CD14-positive monocyte (primary cell): ENCODE data around the gene KCTD18. TPM values are rescaled to one million over a fixed set of nuclear protein-coding genes. Genes with fewer than 3 reads are reported as not detected.

ENCODE experiments used
- DNase-seq, 3 donors: peaks; one replicate each; pipeline ENCODE4 v3.0.0-alpha.2; 2011 to 2022
- H2AFZ ChIP-seq: 2 replicates; pipeline ENCODE4 v1.6.0; 2012; ENCODE audit warnings: mild to moderate bottlenecking, low read depth, low read length, inconsistent platforms; ENCODE audit not compliant: insufficient read depth, poor library complexity, severe bottlenecking
- H3K27ac ChIP-seq, 2 donors: 1 replicate in 1 of 2; 2 replicates in 1 of 2; pipeline ENCODE4 v1.5.1; 2012 to 2013; ENCODE audit warnings: low read length in 2 of 2, control low read depth in 1 of 2, inconsistent platforms in 1 of 2, low read depth in 1 of 2, mild to moderate bottlenecking in 1 of 2
- H3K27me3 ChIP-seq, 2 donors: one replicate each; pipeline versions ENCODE4 v1.6.0 to v1.6.1; 2011 to 2013; ENCODE audit warnings: low read length in 2 of 2; ENCODE audit not compliant: control insufficient read depth in 2 of 2, insufficient read depth in 2 of 2
- H3K36me3 ChIP-seq, 2 donors: replicated peaks in 1 of 2; 1 replicate in 1 of 2; 2 replicates in 1 of 2; pipeline versions ENCODE4 v1.5.1 to v1.6.1; 2012 to 2013; ENCODE audit warnings: low read length in 2 of 2, control low read depth in 1 of 2, inconsistent platforms in 1 of 2, mild to moderate bottlenecking in 1 of 2; ENCODE audit not compliant: insufficient read depth in 2 of 2, control insufficient read depth in 1 of 2
- H3K4me1 ChIP-seq, 2 donors: 1 replicate in 1 of 2; 2 replicates in 1 of 2; pipeline versions ENCODE4 v1.5.1 to v1.6.1; 2012 to 2013; ENCODE audit warnings: low read length in 2 of 2, control low read depth in 1 of 2, inconsistent platforms in 1 of 2, mild to moderate bottlenecking in 1 of 2, moderate library complexity in 1 of 2; ENCODE audit not compliant: insufficient read depth in 2 of 2, control insufficient read depth in 1 of 2
- H3K4me2 ChIP-seq: replicated peaks from 2 replicates; pipeline ENCODE3; 2012; ENCODE audit warnings: low read length, moderate library complexity, mild to moderate bottlenecking; ENCODE audit not compliant: poor library complexity, severe bottlenecking; ENCODE audit errors: extremely low read depth
- H3K4me3 ChIP-seq, 3 experiments: fragments of 200-600 bp in 1 of 3; sonication (generic) in 1 of 3; replicated peaks in 1 of 3; 1 replicate in 2 of 3; 2 replicates in 1 of 3; pipeline ENCODE4 v1.5.1; 2011 to 2013; ENCODE audit warnings: low read length in 3 of 3, mild to moderate bottlenecking in 3 of 3, control low read depth in 2 of 3, low read depth in 2 of 3, inconsistent platforms in 1 of 3, moderate library complexity in 1 of 3
- H3K79me2 ChIP-seq: 2 replicates; pipeline ENCODE4 v1.6.0; 2012; ENCODE audit warnings: mild to moderate bottlenecking, control low read depth, inconsistent platforms, low read length, moderate library complexity; ENCODE audit not compliant: insufficient read depth
- H3K9ac ChIP-seq: 2 replicates; pipeline ENCODE4 v1.6.0; 2017; ENCODE audit warnings: low read length, mild to moderate bottlenecking; ENCODE audit not compliant: insufficient read depth, poor library complexity, severe bottlenecking
- H3K9me3 ChIP-seq, 2 donors: replicated peaks in 1 of 2; 1 replicate in 1 of 2; 2 replicates in 1 of 2; pipeline versions ENCODE4 v1.5.1 to v1.6.1; 2012 to 2013; ENCODE audit warnings: low read length in 2 of 2, control low read depth in 1 of 2; ENCODE audit not compliant: control insufficient read depth in 1 of 2, insufficient read depth in 1 of 2
- H4K20me1 ChIP-seq: 2 replicates; pipeline ENCODE4 v1.6.0; 2012; ENCODE audit warnings: mild to moderate bottlenecking, low read length, control low read depth, moderate library complexity; ENCODE audit not compliant: insufficient read depth
- H3K27ac Mint-ChIP-seq, 7 donors: one replicate each; pipeline ENCODE4 v1.8.0; 2020; ENCODE audit warnings: mild to moderate bottlenecking in 7 of 7, mixed read lengths in 7 of 7, moderate library complexity in 6 of 7, inconsistent platforms in 2 of 7
- H3K27me3 Mint-ChIP-seq, 3 donors: one replicate each; pipeline ENCODE4 v1.8.0; 2021 to 2022; ENCODE audit warnings: low read depth in 3 of 3, mild to moderate bottlenecking in 3 of 3, mixed read lengths in 3 of 3, moderate library complexity in 3 of 3, inconsistent platforms in 1 of 3
- H3K36me3 Mint-ChIP-seq, 2 donors: one replicate each; pipeline ENCODE4 v1.8.0; 2020; ENCODE audit warnings: mixed read lengths in 2 of 2, inconsistent platforms in 1 of 2, mild to moderate bottlenecking in 1 of 2
- H3K4me1 Mint-ChIP-seq: one replicate; pipeline ENCODE4 v1.8.0; 2020; ENCODE audit warnings: mild to moderate bottlenecking, mixed read lengths
- H3K4me3 Mint-ChIP-seq, 2 donors: one replicate each; pipeline ENCODE4 v1.8.0; 2020; ENCODE audit warnings: mild to moderate bottlenecking in 2 of 2, mixed read lengths in 2 of 2, moderate library complexity in 1 of 2
- H3K9me3 Mint-ChIP-seq, 7 donors: one replicate each; pipeline ENCODE4 v1.8.0; 2020 to 2022; ENCODE audit warnings: mixed read lengths in 7 of 7, mild to moderate bottlenecking in 6 of 7, moderate library complexity in 6 of 7, inconsistent platforms in 2 of 7
- CTCF ChIP-seq: fragments of 200-600 bp; IDR thresholded peaks from one replicate; pipeline ENCODE4 v1.8.0; 2022; ENCODE audit warnings: antibody characterized with exemption, mild to moderate bottlenecking
- WGBS: methylation state at CpG from one replicate; pipeline ENCODE4 v1.1.5; 2013; ENCODE audit warnings: missing lambda C conversion rate; ENCODE audit not compliant: insufficient coverage; 5-methylcytosine and 5-hydroxymethylcytosine counted together
- intact Hi-C, 2 donors: fragments of 100-400 bp; cut with micrococcal nuclease; formaldehyde crosslinking; loops; one replicate each; pipeline versions ENCODE4 v1.15.0 to v1.15.1; 2023
- polyA plus RNA-seq, 3 donors: library from polyadenylated mRNA; depleted of rRNA in 1 of 3; unstranded in 2 of 3; stranded (reverse) in 1 of 3; fragments of 300-500 nt in 2 of 3; fragments of >200 nt in 1 of 3; fragmentation: Illumina TruSeq in 2 of 3; gene quantifications; 1 replicate in 2 of 3; 2 replicates in 1 of 3; pipeline ENCODE4 v1.2.3, GENCODE V29; 2012 to 2021

Gene KCTD18
- polyA plus RNA-seq, 3 donors: 9.7 to 14.6 (median 11.8) TPM

GRCh38 chr2:200444530-200444929 is 65.3 kb downstream of the KCTD18 start:
- no peak overlapping the region for H3K4me2 ChIP-seq
- no peak overlapping the region for H3K4me3 Mint-ChIP-seq
- TF ChIP-seq CTCF: no peak
- H3K9me3 ChIP-seq: no peaks in the 10 kb centered on the region
- H3K27ac Mint-ChIP-seq: no peak overlapping the region
- H3K4me1 ChIP-seq: peaks cover 0 to 2% of the 10 kb centered on the region in 2 donors
- H3K9me3 Mint-ChIP-seq: no peaks in the 10 kb centered on the region
- H2AFZ ChIP-seq: no peak overlapping the region
- intact Hi-C loops: no loop called here
- peaks cover 6 to 18% of the 10 kb centered on the region in 2 donors for H3K36me3 Mint-ChIP-seq
- H3K4me1 Mint-ChIP-seq: no peaks in the 10 kb centered on the region
- 83% methylated on average over 1 of the region's 3 CpGs for WGBS
- no peaks in the 10 kb centered on the region for H3K27me3 ChIP-seq
- H4K20me1 ChIP-seq: no peaks in the 10 kb centered on the region
- H3K36me3 ChIP-seq: no peaks in the 10 kb centered on the region
- no peak overlapping the region for H3K27ac ChIP-seq
- H3K79me2 ChIP-seq: no peaks in the 10 kb centered on the region
- no peaks in the 10 kb centered on the region for H3K27me3 Mint-ChIP-seq
- DNase-seq: no peak
- H3K9ac ChIP-seq: no peak overlapping the region
- H3K4me3 ChIP-seq: no peak overlapping the region

- Histone ChIP-seq H3K4me1 (peaks cover 0 to 2% of the 10 kb centered on the region in 2 donors), H2AFZ (no peak overlapping the region), H3K79me2 (no peaks in the 10 kb centered on the region), H3K27ac (no peak overlapping the region), H3K4me3 (no peak overlapping the region), H3K4me2 (no peak overlapping the region), H3K36me3 (no peaks in the 10 kb centered on the region), H3K9me3 (no peaks in the 10 kb centered on the region), H4K20me1 (no peaks in the 10 kb centered on the region), H3K9ac (no peak overlapping the region), H3K27me3 (no peaks in the 10 kb centered on the region)
- no peaks in the 10 kb centered on the region for H3K4me1 Mint-ChIP-seq
- H3K27me3 Mint-ChIP-seq: no peaks in the 10 kb centered on the region
- no peaks in the 10 kb centered on the region for H3K9me3 Mint-ChIP-seq
- DNase-seq: no peak
- no peak overlapping the region for H3K4me3 Mint-ChIP-seq
- peaks cover 6 to 18% of the 10 kb centered on the region in 2 donors for H3K36me3 Mint-ChIP-seq
- intact Hi-C loops: no loop called here
- TF ChIP-seq CTCF: no peak
- no CpG with 5 or more reads among the region's 3 CpGs for WGBS
- no peak overlapping the region for H3K27ac Mint-ChIP-seq
Observed at GRCh38 chr2:200443916-200444315, 66.0 kb downstream of the KCTD18 start.
